Gastroesophageal sphincter (tissue), 4 donors: Measurements from ENCODE around the gene RFX7. TPM values are rescaled to one million over a fixed set of nuclear protein-coding genes. Genes with fewer than 3 reads are reported as not detected.
"Not testable (repeated sequence)": the region's sequence is repeated elsewhere in the genome, so short reads cannot be mapped to it uniquely, and the experiment has no call there.

Source experiments
- ATAC-seq: fragments of 150-250 bp; one replicate; pipeline ENCODE4 v1.9.1; 2016; ENCODE audit warnings: mild to moderate bottlenecking, moderate library complexity
- H3K27ac ChIP-seq, 4 donors: fragments of 200-600 bp; sonication (generic) in 3 of 4; 1 replicate in 3 of 4; 2 replicates in 1 of 4; pipeline ENCODE4 v1.5.1; 2016 to 2019
- H3K27me3 ChIP-seq: fragments of 200-600 bp; sonication (generic); one replicate; pipeline ENCODE4 v1.5.1; 2019
- H3K36me3 ChIP-seq, 2 donors: fragments of 200-600 bp; sonication (generic); one replicate each; pipeline ENCODE4 v1.5.1; 2019; ENCODE audit warnings: control low read depth in 1 of 2
- H3K4me1 ChIP-seq, 3 donors: fragments of 200-600 bp; sonication (generic); 1 replicate in 2 of 3; 2 replicates in 1 of 3; pipeline ENCODE4 v1.5.1; 2016 to 2019; ENCODE audit warnings: control low read depth in 2 of 3
- H3K4me3 ChIP-seq, 2 donors: fragments of 200-600 bp; sonication (generic); one replicate each; pipeline ENCODE4 v1.5.1; 2019; ENCODE audit warnings: mild to moderate bottlenecking in 1 of 2, moderate library complexity in 1 of 2
- H3K9me3 ChIP-seq, 3 donors: fragments of 200-600 bp; sonication (generic); one replicate each; pipeline ENCODE4 v1.5.1; 2017 to 2019; ENCODE audit warnings: control low read depth in 2 of 3
- EP300 ChIP-seq: sonication (generic); formaldehyde crosslinking; IDR thresholded peaks from one replicate; pipeline ENCODE4 v1.6.1; 2017; ENCODE audit warnings: antibody characterized with exemption, mild to moderate bottlenecking
- POLR2A ChIP-seq, 2 donors: fragments of 450-650 bp; IDR thresholded peaks; one replicate each; pipeline ENCODE4 v1.6.1; 2017; ENCODE audit warnings: antibody characterized with exemption in 2 of 2, mild to moderate bottlenecking in 2 of 2, moderate library complexity in 1 of 2
- POLR2AphosphoS5 ChIP-seq: sonication (generic); formaldehyde crosslinking; IDR thresholded peaks from one replicate; pipeline ENCODE4 v1.6.1; 2017; ENCODE audit warnings: antibody characterized with exemption
- WGBS, 2 donors: methylation state at CpG; one replicate each; pipeline ENCODE4 v1.1.5; 2018; ENCODE audit warnings: low coverage in 1 of 2; 5-methylcytosine and 5-hydroxymethylcytosine counted together
- total RNA-seq, 4 donors: library from RNA; depleted of rRNA; stranded (reverse); fragments of >200 nt; gene quantifications; one replicate each; pipeline ENCODE4 v1.1.0, GENCODE V29; 2016
- TF ChIP-seq, protein P1 (sequence below), 4 experiments: fragments of 200-600 bp in 2 of 4; fragments of 450-650 bp in 2 of 4; sonication (generic) in 1 of 4; IDR thresholded peaks; one replicate each; pipeline ENCODE4 v1.5.1; 2017 to 2019; ENCODE audit warnings: antibody characterized with exemption in 4 of 4, mild to moderate bottlenecking in 2 of 4, moderate library complexity in 2 of 4

Gene RFX7
- total RNA-seq, 4 donors from 2014 or later: 5.9 to 8.7 (median 7.2) TPM

DNA sequence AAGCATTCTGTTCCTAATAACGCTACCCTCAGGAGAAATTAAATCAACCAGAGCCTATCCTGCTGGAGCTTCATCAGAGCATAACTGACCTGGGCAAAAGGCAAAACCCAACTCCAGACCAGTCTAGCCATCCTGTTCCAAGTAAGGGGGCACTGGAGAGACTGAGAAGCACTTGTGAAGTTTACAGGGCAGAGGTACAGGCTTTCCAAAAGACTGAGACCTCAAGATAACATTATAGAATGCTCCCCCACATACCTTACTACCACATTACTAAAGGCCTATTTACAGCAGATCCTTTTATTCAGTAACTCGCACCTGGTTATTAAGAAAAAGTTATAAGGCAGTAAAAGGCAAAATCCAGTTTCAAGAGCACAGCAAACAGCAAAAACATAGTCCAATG lies 35.5 kb downstream of the RFX7 start:
- no peak for TF ChIP-seq POLR2AphosphoS5
- no peak for TF ChIP-seq EP300
- TF ChIP-seq, protein P1, sequence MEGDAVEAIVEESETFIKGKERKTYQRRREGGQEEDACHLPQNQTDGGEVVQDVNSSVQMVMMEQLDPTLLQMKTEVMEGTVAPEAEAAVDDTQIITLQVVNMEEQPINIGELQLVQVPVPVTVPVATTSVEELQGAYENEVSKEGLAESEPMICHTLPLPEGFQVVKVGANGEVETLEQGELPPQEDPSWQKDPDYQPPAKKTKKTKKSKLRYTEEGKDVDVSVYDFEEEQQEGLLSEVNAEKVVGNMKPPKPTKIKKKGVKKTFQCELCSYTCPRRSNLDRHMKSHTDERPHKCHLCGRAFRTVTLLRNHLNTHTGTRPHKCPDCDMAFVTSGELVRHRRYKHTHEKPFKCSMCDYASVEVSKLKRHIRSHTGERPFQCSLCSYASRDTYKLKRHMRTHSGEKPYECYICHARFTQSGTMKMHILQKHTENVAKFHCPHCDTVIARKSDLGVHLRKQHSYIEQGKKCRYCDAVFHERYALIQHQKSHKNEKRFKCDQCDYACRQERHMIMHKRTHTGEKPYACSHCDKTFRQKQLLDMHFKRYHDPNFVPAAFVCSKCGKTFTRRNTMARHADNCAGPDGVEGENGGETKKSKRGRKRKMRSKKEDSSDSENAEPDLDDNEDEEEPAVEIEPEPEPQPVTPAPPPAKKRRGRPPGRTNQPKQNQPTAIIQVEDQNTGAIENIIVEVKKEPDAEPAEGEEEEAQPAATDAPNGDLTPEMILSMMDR (IDR thresholded peaks at IDR 0.05): no peak
- TF ChIP-seq POLR2A (IDR thresholded peaks at IDR 0.05): no peak
- Histone ChIP-seq H3K27ac (no peak overlapping the region), H3K27me3 (no peaks in the 10 kb centered on the region), H3K36me3 (no peaks in the 10 kb centered on the region), H3K4me3 (no peak overlapping the region), H3K9me3 (no peaks in the 10 kb centered on the region), H3K4me1 (peaks cover 0 to 15% (median 5%) of the 10 kb centered on the region in 3 donors)
- no peak for ATAC-seq
- 71 to 83% methylated on average over 1 to 2 of the region's 2 CpGs for WGBS, 2 donors

DNA sequence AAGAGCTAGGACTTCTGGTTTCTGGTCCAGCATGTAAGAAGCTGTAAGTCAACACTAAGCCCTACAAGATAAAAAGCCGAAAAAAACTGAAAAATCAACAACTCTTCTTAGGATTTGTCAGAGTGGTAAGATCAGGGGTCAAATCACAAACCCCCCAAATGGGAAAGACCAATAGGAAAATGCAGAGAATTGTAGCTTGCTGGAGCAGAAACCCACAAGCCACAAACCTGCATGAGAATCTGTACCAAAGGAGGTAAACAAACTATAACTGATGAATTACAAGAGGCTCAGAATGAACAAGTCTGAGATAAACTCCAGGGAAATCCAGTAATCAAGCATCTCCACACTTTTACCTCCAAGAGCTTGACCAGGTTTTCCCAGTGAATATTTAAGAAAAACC lies 36.0 kb downstream of the RFX7 start:
- Histone ChIP-seq H3K4me1 (peaks cover 0 to 15% (median 5%) of the 10 kb centered on the region in 3 donors), H3K9me3 (no peaks in the 10 kb centered on the region), H3K4me3 (no peak overlapping the region), H3K36me3 (no peaks in the 10 kb centered on the region), H3K27me3 (no peaks in the 10 kb centered on the region), H3K27ac (no peak overlapping the region)
- ATAC-seq: no peak
- TF ChIP-seq POLR2AphosphoS5 (no peak), POLR2A (IDR thresholded peaks at IDR 0.05) (no peak), EP300 (no peak)
- TF ChIP-seq, protein P1 (IDR thresholded peaks at IDR 0.05): no peak
- WGBS, 2 donors: 59% methylated on average over 1 of the region's 1 CpG; no CpG with 5 or more reads in 1 of the 2 donors

DNA sequence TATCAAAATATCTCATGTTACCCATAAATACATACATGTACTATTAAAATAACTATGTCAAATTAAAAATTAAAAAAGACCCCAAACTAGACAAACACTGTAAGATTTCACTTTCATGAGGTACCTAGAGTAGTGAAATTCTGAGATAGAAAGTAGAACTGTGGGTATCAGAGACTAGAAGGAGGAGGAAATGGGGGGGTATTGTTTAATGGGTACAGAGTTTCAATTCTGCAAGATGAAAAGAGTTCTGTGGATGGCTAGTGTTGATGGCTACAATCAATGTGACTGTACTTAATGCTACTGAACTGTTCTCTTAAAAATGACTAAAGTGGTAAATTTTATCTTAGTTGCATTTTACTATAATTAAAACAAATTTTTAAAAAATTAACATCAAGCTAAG lies 36.6 kb downstream of the RFX7 start:
- no peak for ATAC-seq
- Histone ChIP-seq H3K9me3 (no peaks in the 10 kb centered on the region), H3K36me3 (peaks cover 0 to 2% of the 10 kb centered on the region in 2 donors), H3K4me1 (peaks cover 0 to 15% (median 5%) of the 10 kb centered on the region in 3 donors), H3K27ac (no peak overlapping the region), H3K27me3 (no peaks in the 10 kb centered on the region), H3K4me3 (no peak overlapping the region)
- TF ChIP-seq EP300 (no peak), POLR2A (IDR thresholded peaks at IDR 0.05) (no peak), POLR2AphosphoS5 (no peak)
- TF ChIP-seq, protein P1 (IDR thresholded peaks at IDR 0.05): no peak

DNA sequence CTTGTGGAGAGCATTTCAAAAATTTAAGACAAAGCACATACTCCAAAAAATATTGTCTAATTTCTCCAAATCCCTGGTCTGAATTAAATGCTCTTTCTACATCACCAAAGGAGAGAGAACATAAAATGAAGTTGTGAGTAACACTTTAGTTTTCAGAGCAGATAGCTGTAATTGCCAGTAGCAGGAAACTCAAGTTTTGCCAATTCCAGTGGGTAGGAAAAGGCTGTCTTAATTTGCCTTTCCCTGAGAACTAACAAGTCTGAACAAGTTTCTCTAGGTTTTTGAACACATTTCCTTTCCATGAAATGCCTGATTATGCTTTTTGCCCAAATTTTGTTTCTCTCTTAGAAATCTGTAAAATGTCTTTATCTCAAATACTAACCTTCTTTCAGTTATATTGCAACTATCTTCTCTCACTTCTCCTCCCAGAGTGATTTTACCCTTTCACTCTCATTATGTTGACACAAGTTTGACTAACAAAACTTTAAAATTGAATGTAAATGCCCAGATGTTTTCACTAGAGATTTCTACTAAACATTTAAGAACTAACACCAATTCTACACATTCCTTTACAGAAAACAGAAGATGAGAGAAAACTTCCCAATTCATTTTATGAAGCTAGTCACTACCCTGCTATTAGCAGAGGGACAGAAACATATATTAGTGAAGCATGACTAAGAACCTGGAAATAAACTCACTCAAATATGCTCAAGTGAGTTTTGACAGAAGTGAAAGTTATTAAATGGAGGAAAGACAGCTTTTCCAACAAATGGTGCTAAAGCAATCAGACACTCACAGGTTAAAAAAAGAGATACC lies 38.4 kb downstream of the RFX7 start:
- TF ChIP-seq, protein P1 (IDR thresholded peaks at IDR 0.05): no peak
- TF ChIP-seq POLR2A (IDR thresholded peaks at IDR 0.05) (no peak), EP300 (no peak), POLR2AphosphoS5 (no peak)
- ATAC-seq: no peak
- no peak overlapping the region for H3K27ac ChIP-seq
- H3K4me1 ChIP-seq: peaks cover 0 to 15% (median 5%) of the 10 kb centered on the region in 3 donors
- H3K27me3 ChIP-seq: no peaks in the 10 kb centered on the region
- H3K36me3 ChIP-seq: peaks cover 0 to 2% of the 10 kb centered on the region in 2 donors
- H3K9me3 ChIP-seq: no peaks in the 10 kb centered on the region
- no peak overlapping the region for H3K4me3 ChIP-seq

DNA sequence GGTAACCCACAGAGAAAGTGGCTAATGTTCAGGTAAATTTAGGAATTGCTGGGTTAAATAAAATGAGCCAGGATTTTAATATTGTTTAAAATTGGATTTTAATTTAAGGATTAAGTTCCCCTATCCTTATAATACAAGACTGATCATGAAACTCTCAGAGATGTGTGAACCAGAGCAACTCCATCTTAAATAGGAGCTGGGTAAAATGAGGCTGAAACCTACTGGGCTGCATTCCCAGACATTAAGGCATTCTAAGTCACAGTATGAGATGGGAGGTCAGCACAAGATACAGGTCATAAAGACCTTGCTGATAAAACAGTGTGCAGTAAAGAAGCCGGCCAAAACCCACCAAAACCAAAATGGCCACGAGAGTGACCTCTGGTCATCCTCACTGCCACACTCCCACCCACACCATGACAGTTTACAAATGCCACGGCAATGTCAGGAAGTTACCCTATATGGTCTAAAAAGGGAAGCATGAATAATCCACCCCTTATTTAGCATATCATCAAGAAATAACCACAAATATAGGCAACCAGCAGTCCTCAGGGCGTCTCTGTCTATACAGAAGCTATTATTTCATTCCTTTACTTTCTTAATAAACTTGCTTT lies 40.3 kb downstream of the RFX7 start:
- 82 to 86% methylated on average over 3 to 4 of the region's 4 CpGs for WGBS, 2 donors
- not testable (repeated sequence) for H3K27ac ChIP-seq, H3K36me3 ChIP-seq, H3K27me3 ChIP-seq, ATAC-seq, H3K4me3 ChIP-seq, H3K9me3 ChIP-seq
- H3K4me1 ChIP-seq: peaks cover 0 to 11% (median 3%) of the 10 kb centered on the region in 3 donors
